ENCODE results near the gene LPP. TPM values are rescaled to one million over a fixed set of nuclear protein-coding genes. Genes with fewer than 3 reads are reported as not detected.

The LPP gene
- total and polyA plus RNA-seq, 2 of the 13 experiments (the other 11 are each of a cell fraction or from before 2014, with no cell fraction given): 19.2 to 29.9 TPM

DNA sequence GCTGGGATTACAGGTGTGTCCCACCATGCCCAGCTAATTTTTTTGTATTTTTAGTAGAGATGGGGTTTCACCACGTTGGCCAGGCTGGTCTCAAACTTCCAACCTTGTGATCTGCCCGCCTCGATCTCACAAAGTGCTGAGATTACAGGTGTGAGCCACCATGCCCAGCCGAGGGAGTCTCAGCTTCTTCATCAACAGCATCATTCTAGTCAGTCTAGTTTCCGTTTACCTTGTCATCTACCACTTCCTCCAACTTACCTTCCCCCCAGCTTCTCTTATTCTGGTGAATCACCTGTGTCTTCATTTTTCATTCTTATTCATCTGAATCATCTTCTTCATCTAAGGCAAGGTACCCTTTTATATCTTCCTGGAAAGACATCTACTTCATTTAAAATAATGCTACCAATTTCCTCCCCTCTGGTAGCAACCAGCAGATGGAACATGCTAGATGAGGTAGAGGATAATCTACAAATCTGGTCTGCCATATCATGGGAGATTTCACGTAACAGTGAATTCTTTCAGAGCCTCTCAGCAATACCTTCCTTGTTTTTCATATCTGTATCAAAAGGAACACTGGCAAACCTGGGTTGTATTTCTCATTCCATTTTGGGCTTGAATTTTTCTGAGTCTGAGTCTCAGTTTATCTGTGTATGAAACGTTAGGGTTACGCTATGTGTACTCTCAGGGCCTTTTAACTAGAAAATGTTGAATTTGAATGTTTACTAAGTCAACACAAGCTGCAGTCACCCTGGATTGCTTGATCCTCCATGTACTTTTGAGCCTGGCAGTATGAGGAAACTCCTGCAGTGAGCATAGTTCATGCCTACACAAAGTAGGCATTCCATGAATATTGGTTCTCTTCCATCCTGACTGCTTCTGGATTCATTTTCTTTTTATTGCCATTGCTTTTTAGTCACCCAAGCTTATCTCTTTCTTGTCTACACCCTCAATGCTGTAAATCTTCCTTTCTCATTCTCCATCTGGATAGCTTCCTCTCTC lies 16.8 kb downstream of the LPP start (continued):
- TF ChIP-seq, protein P1, sequence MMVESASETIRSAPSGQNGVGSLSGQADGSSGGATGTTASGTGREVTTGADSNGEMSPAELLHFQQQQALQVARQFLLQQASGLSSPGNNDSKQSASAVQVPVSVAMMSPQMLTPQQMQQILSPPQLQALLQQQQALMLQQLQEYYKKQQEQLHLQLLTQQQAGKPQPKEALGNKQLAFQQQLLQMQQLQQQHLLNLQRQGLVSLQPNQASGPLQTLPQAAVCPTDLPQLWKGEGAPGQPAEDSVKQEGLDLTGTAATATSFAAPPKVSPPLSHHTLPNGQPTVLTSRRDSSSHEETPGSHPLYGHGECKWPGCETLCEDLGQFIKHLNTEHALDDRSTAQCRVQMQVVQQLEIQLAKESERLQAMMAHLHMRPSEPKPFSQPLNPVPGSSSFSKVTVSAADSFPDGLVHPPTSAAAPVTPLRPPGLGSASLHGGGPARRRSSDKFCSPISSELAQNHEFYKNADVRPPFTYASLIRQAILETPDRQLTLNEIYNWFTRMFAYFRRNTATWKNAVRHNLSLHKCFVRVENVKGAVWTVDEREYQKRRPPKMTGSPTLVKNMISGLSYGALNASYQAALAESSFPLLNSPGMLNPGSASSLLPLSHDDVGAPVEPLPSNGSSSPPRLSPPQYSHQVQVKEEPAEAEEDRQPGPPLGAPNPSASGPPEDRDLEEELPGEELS (CRISPR knock-in tag; IDR thresholded peaks at IDR 0.05): peak; percentile 96
- TF ChIP-seq ZFP62 (CRISPR knock-in tag; IDR thresholded peaks at IDR 0.05): no peak
- peak; percentile 43; the same call in 1 of the 2 replicates for TF ChIP-seq SOX13 (IDR thresholded peaks at IDR 0.05)
- TF ChIP-seq SOX13 (CRISPR knock-in tag; conservative IDR thresholded peaks at IDR 0.05 in 1 of 2, IDR thresholded peaks at IDR 0.05 in 1 of 2): peak in 1 of 2 experiments; percentile 85; a peak in 2 of 4 replicates
- TF ChIP-seq SMARCE1 (IDR thresholded peaks at IDR 0.05; ENCODE audit: borderline replicate concordance): no peak
- peak; percentile 99 for TF ChIP-seq ELF3 (CRISPR knock-in tag; IDR thresholded peaks at IDR 0.05)
- TF ChIP-seq ZNF281 (CRISPR knock-in tag; IDR thresholded peaks at IDR 0.05; ENCODE audit: borderline replicate concordance): peak; percentile 48; the same call in 1 of the 2 replicates
- TF ChIP-seq ASH2L (IDR thresholded peaks at IDR 0.05; ENCODE audit: insufficient read length, low read depth, low read length): peak; percentile 67
- TF ChIP-seq ZNF577 (CRISPR knock-in tag; IDR thresholded peaks at IDR 0.05; ENCODE audit: borderline replicate concordance, low read depth): no peak
- TF ChIP-seq ZNF10 (CRISPR knock-in tag; IDR thresholded peaks at IDR 0.05; ENCODE audit: borderline replicate concordance, low read depth): no peak
- TF ChIP-seq MLXIP (CRISPR knock-in tag; IDR thresholded peaks at IDR 0.05; ENCODE audit: borderline replicate concordance): no peak
- peak in 1 of 2 experiments; percentile 64; a peak in 2 of 4 replicates for TF ChIP-seq HMGXB4 (CRISPR knock-in tag; IDR thresholded peaks at IDR 0.05; ENCODE audit: borderline replicate concordance in 1 of 2, low read depth in 1 of 2)
- TF ChIP-seq HES4 (CRISPR knock-in tag; IDR thresholded peaks at IDR 0.05; ENCODE audit: borderline replicate concordance): no peak
- TF ChIP-seq MTA3 (CRISPR knock-in tag; IDR thresholded peaks at IDR 0.05): no peak
- no peak for TF ChIP-seq ZNF501 (CRISPR knock-in tag; IDR thresholded peaks at IDR 0.05)
- TF ChIP-seq ZFY (CRISPR knock-in tag; IDR thresholded peaks at IDR 0.05): no peak
- TF ChIP-seq BHLHE40 (IDR thresholded peaks at IDR 0.05; ENCODE audit: low read length): no peak
- TF ChIP-seq FOXA3 (CRISPR knock-in tag; IDR thresholded peaks at IDR 0.05): peak; percentile 99
